Measurements from ENCODE around the gene CNTNAP5.

- TF ChIP-seq CTCF (conservative IDR thresholded peaks at IDR 0.05 in 1 of 2, IDR thresholded peaks at IDR 0.05 in 1 of 2; ENCODE audit: extremely low read depth in 1 of 2, insufficient read depth in 1 of 2, low read depth in 1 of 2, low read length in 2 of 2): no peak
- TF ChIP-seq EZH2 (IDR thresholded peaks at IDR 0.05; ENCODE audit: borderline replicate concordance, low read length): no peak
Observed at GRCh38 chr2:124602759-124603158, 577.7 kb downstream of the CNTNAP5 start.

Data from mammary epithelial cell (primary cell).